Stimulated activated CD4-positive, alpha-beta T cell treated with anti-CD3 and anti-CD28 coated beads, Interleukin-12 subunit alpha, Interleukin-12 subunit beta, amount 100 ng/mL, for 4 hours (primary cell): ENCODE data around the gene ADGRA3.

Experiments
- DNase-seq: peaks from one replicate; pipeline ENCODE4 v3.0.0-alpha.2; 2020

ADGRA3 gene, protein sequence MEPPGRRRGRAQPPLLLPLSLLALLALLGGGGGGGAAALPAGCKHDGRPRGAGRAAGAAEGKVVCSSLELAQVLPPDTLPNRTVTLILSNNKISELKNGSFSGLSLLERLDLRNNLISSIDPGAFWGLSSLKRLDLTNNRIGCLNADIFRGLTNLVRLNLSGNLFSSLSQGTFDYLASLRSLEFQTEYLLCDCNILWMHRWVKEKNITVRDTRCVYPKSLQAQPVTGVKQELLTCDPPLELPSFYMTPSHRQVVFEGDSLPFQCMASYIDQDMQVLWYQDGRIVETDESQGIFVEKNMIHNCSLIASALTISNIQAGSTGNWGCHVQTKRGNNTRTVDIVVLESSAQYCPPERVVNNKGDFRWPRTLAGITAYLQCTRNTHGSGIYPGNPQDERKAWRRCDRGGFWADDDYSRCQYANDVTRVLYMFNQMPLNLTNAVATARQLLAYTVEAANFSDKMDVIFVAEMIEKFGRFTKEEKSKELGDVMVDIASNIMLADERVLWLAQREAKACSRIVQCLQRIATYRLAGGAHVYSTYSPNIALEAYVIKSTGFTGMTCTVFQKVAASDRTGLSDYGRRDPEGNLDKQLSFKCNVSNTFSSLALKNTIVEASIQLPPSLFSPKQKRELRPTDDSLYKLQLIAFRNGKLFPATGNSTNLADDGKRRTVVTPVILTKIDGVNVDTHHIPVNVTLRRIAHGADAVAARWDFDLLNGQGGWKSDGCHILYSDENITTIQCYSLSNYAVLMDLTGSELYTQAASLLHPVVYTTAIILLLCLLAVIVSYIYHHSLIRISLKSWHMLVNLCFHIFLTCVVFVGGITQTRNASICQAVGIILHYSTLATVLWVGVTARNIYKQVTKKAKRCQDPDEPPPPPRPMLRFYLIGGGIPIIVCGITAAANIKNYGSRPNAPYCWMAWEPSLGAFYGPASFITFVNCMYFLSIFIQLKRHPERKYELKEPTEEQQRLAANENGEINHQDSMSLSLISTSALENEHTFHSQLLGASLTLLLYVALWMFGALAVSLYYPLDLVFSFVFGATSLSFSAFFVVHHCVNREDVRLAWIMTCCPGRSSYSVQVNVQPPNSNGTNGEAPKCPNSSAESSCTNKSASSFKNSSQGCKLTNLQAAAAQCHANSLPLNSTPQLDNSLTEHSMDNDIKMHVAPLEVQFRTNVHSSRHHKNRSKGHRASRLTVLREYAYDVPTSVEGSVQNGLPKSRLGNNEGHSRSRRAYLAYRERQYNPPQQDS (N-terminal part only)

DNA sequence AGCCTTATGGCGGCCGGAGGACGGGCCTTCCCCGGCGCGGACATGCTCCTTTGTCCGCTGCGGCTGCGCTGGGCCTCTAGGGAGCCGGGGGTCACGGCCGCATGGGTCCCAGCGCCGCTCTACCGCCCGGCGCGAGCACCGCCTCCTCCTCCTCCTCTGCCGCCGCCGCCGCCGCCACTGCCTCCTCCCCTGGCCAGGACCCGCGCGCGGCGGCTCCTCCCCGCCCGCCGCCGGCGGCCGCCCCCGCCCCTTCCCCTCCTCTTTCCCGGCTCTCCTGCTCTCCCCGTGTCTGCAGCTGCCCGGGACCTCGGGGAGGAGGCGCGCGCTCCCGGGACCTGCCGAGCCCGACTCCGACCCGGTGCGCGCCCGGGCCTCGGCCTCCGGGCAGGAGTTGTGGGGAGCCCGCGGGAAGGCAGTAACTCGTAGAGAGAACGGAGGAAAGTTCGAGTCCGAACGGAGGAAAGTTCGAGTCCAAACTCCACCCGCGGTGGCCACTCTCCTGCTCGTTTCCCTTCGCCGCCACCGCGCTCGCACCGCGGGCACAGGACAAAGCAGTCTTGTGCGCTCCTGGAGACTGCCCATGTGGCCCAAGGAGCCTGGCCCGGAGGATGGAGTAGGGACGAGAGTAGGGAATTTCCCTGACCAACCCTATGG lies at the start of gene ADGRA3:
ADGRA3 (minus strand) TSS at position 179 of the 654 bp plus-strand sequence. CDS start 282 bp downstream, outside the sequence.
- peak; percentile 56 for DNase-seq

- DNase-seq: no peak
Measured at GRCh38 chr4:22556495-22556894, 40.6 kb upstream of the ADGRA3 start.

GRCh38 chr4:22554670-22555069 lies 38.8 kb upstream of the ADGRA3 start:
- DNase-seq: no peak

DNA sequence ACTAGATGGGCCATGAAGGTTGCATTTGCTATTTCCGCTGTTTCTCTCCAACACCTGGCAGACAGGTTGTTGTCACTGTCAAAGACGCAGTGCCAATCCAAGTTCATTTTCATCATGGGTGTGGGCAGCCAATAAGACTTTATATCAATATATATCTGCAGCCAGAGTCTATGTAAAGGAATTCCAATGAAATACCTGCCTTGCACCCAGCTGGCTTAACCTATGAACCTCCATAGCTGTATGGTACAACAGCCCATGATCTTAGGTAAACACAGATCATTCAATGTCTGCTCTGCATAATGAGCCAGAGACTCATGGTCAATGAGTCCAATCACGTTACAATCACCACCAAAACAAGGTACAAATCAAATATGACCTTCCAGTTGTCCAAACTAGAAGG lies 37.7 kb upstream of the ADGRA3 start:
- no peak for DNase-seq

GRCh38 chr4:22552812-22553211 lies 36.9 kb upstream of the ADGRA3 start:
- DNase-seq: no peak

DNA sequence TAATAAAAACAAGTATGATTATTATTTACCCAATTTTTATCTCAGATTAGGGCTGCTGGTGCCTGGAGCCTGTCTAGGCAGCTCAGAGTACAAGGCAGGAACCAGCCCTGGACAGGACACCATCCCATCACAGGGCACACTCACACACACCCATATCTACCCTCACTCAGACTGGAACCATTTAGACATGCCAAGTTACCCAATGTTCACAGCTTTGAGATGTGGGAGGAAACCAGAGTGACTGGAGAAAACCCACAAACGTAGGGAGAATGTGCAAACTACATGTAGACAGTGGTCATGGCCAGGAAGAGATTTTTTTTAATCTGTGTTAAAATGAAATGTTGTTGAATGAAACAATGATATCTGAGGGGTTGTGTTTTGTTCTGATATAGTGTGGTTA lies 35.7 kb upstream of the ADGRA3 start:
- no peak for DNase-seq

GRCh38 chr4:22546299-22546698 lies 30.4 kb upstream of the ADGRA3 start:
- DNase-seq: no peak

DNA sequence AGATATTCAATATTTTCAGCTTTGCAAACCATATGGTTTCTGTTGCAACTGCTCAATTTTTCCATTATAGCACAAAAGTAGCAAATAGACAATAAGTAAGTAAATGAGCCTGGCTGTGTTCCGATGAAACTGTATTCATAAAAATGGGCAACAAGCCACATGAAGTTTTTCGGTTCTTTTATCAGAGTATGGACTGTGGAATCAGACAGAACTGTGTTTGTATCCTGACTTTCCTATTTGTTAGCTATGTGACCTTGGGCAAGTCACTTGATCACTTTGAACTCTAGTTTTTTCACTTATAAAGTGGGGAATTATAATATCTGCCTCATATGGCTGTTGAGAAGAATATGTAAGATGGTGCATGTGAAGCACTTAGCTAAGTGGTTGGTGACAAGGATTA lies 23.4 kb upstream of the ADGRA3 start:
- no peak for DNase-seq

DNA sequence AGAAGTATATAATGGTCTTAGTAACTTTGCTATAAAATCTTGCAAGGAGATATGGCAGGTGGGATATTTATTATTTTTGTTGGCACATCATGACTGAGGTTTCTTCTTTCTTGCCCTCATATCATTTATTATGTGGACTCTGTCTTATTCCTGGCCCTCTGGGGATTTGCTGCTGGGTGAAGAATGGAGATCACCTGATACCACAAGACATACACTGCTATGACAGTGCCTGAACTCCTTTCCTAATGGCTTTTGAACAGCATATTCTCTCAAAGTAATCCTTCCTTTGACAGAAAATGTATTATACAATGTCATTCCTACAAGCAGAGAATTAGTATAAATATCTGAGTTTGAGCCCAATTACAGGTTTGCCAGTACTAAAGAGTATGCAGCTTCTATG lies 22.0 kb upstream of the ADGRA3 start:
- DNase-seq: no peak

GRCh38 chr4:22534374-22534773 lies 18.5 kb upstream of the ADGRA3 start:
- DNase-seq: no peak

DNA sequence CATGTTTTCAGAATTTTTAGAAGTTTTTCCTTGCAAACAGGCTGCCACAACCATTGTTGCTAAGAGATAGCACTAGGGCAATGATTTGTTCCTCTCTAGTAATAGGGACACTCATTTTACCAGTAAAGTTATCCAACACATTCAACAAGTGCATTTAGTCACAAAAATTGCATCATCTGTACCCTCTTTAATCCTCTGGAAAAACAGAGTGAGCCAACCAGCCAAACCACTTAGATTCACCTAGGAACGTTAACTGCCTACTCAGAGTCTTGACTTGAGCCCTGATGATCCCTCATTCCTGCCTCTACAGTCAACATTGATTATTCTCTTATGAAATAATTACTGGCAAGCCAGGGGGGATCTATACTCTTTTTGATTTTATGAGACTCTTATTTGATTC lies 17.0 kb upstream of the ADGRA3 start:
- DNase-seq: no peak

DNA sequence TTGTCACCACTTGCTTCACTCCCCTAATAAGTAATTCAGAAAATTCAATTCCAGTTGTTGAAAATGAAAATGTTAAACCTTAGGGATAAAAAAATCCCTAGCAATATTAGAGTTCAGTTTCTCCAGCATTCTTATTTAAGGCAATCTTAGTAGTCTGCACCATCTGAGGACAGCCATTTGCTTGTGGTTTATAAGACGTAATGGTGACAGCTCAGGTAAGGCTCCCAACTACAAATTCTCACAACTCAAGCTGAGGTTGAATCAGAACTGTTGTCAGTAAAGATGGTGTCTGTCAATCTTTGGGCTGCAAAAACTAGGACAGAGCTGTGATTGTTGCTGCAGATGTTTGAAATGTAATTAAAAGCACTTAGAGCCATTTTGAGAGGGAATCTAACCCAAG lies 16.3 kb upstream of the ADGRA3 start:
- DNase-seq: no peak

GRCh38 chr4:22531311-22532019 lies 15.6 kb upstream of the ADGRA3 start:
- no peak for DNase-seq

GRCh38 chr4:22524895-22525294 lies 9.0 kb upstream of the ADGRA3 start:
- DNase-seq: no peak

GRCh38 chr4:22522706-22523501 lies 7.0 kb upstream of the ADGRA3 start:
- no peak for DNase-seq

GRCh38 chr4:22522206-22522605 lies 6.3 kb upstream of the ADGRA3 start:
- DNase-seq: no peak

DNA sequence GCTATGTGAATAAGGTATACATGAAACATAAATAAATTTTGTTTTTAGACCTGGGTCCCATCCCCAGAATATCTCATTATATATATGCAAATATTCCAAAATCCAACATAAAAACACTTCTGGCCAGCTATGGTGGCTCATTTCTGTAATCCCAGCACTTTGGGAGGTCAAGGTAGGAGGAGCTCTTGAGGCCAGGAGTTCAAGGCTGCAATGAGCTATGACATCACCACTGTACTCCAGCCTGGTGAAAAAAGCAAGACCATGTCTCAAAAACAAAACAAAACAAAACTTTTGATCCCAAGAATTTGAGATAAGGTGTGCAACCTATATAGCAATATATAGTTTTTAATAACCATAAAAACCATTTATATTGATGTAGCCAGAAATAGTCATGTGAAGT lies 5.4 kb upstream of the ADGRA3 start:
- DNase-seq: no peak

- DNase-seq: peak; percentile 32
Measured at GRCh38 chr4:22515145-22515887, 550 bp downstream of the ADGRA3 start.

- no peak for DNase-seq
Measured at GRCh38 chr4:22514481-22514880, 1.4 kb downstream of the ADGRA3 start.

DNA sequence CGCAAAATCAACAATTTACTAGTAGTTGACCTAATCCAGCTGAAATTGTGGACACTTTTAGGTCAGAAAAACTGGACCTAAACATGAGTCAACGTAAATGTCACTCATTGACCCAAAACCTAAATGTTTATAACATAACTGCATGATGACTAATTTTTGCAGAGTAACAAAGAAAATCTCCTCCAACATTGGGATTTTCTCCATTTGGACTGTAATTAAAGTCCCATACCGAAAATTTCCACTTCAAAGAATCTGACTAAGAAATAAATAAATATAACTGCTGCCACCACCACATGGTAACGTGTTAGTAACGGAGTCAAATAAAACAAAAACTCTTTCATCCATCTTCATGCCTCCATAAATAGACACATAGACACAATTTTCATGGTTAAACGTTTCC lies 1.9 kb downstream of the ADGRA3 start:
- no peak for DNase-seq
